Measurements from ENCODE around the gene CMTM5. TPM values are rescaled to one million over a fixed set of nuclear protein-coding genes. Genes with fewer than 3 reads are reported as not detected.

Gene CMTM5
- total RNA-seq: 1 to 10 TPM in 3 of 4 donors, under 1 TPM in 1; 0.36 to 1.4 (median 1.2) TPM
- polyA plus RNA-seq: 13.9 TPM
- long read RNA-seq, donor 1, partial matches to known transcripts: 0 of 35 reads
- long read RNA-seq, donor 1, other reads (novel, unspliced or antisense): 35 of 35 reads
- long read RNA-seq, donor 2, partial matches to known transcripts: 1 of 3 reads
- long read RNA-seq, donor 2, other reads (novel, unspliced or antisense): 0 of 3 reads
- long read RNA-seq, donor 3: 0 reads
- long read RNA-seq, donor 4: 0 reads

DNA sequence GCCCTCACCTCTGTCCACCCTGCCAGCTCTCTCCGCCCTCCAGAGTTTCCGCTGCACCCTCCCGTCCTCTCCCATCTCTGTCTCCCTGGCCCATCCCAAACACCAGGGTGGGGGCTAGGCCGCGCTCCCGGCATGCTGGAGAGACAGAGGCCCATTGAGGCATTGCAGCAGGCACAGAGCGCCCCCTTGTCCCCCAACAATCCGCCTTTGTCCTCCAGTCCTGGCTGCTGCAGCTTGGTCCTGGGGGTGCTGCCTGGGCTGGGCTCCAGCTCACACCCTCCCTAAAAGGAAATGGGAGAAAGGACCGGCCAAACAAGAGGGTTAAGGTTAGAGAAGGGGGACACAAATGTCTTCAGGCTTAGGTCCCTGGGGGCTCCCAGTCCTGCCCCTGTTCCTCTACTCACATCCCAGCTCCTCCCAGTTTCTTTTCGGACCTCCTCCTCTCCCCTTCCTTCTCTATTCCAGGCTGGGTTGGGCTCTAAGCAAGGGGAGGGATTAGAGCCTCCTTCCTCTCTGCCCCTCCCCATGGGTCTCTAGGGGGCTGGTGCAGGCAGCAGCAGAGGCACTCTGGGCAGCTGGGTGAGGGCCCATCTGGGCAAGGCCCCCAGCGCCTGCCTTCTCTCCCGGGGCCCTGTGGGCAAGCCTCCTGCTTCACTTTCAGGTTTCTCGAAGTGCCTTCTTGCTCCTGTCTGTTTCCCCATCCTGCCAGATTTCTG lies at the start of gene CMTM5:
TSS of gene CMTM5 (plus strand) at position 565 of the 716 bp plus-strand sequence. CDS start 206 bp downstream, outside the sequence.
- peak; percentile 57 to 80 (median 80) for DNase-seq
- 25% methylated on average over 13 of the region's 13 CpGs for WGBS
- Histone ChIP-seq H3K9me3 (ENCODE audit: control insufficient read depth, low read length) (no peaks in the 10 kb centered on the region), H3K27me3 (ENCODE audit: control insufficient read depth, insufficient read depth) (no peaks in the 10 kb centered on the region), H3K4me3 (ENCODE audit: low read length) (no peak within 1 kb of the TSS), H3K27ac (ENCODE audit: low read length) (no peak within 1 kb of the TSS), H3K4me1 (ENCODE audit: control insufficient read depth, insufficient read depth, low read length) (no peaks in the 10 kb centered on the region)
- ATAC-seq: peak; percentile 0 to 3
- intact Hi-C loops (cut with DNase I): loop anchor here in 2 of 4 donors (5.0 kb wide), 2 partner anchors 49 to 109 kb away; no protein-coding TSS in a partner anchor

DNA sequence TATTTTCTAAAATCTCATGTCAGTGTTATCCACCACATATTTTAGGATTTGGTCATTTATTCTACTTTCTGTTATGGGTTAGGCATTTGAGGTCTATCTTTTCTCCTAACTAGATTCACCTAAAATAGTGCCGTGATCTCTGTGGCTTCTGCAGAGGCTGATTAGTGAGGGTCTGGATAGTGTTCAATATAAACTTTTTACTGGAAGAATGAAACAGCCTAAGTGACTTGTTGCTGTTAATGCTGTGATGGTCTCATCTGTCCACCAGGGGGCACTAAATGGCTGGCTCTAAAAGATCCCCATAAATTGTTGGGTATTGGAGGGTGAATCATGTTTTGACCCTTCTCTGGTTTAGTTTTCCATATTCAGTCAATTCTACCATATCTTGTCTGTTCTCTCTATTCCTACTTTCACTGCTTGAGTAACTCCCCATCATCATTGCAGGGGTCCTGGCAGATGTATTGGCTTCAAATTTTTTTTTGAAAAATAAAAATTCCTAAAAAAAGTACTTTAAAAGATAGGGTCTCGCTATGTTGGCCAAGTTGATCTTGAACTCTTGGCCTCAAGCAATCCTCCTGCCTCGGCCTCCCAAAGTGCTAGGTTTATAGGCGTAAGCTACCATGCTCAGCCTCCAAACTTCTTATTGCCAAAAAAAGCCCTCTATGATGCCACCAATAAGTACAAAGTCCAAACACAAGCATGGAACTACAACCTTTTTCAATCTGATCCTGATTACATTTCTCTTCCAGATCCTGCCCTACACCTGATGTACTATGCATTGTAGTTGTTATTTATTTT lies 48.7 kb upstream of the CMTM5 start:
- ATAC-seq (peak; percentile 65 to 66), DNase-seq (peak; percentile 50 to 70 (median 63))
- no peaks in the 10 kb centered on the region for H3K27me3 ChIP-seq (ENCODE audit: control insufficient read depth, insufficient read depth)
- no peak overlapping the region for H3K27ac ChIP-seq (ENCODE audit: low read length)
- intact Hi-C loops (cut with DNase I): loop anchor here (5.0 to 10.0 kb wide), 7 partner anchors 49 to 237 kb away; partner anchors contain the start of genes AP1G2 (in 2 of the 4) and CMTM5 (in 1 of the 4)
- H3K4me3 ChIP-seq (ENCODE audit: low read length): no peak overlapping the region
- 38% methylated on average over 4 of the region's 4 CpGs for WGBS
- no peaks in the 10 kb centered on the region for H3K9me3 ChIP-seq (ENCODE audit: control insufficient read depth, low read length)
- H3K4me1 ChIP-seq (ENCODE audit: control insufficient read depth, insufficient read depth, low read length): no peaks in the 10 kb centered on the region

- WGBS: 81% methylated on average over 5 of the region's 5 CpGs
- intact Hi-C loops (cut with DNase I): no loop called here
- ATAC-seq (no peak), DNase-seq (no peak)
- no peak overlapping the region for H3K27ac ChIP-seq (ENCODE audit: low read length)
- H3K9me3 ChIP-seq (ENCODE audit: control insufficient read depth, low read length): no peaks in the 10 kb centered on the region
- H3K4me1 ChIP-seq (ENCODE audit: control insufficient read depth, insufficient read depth, low read length): no peaks in the 10 kb centered on the region
- no peaks in the 10 kb centered on the region for H3K27me3 ChIP-seq (ENCODE audit: control insufficient read depth, insufficient read depth)
- no peak overlapping the region for H3K4me3 ChIP-seq (ENCODE audit: low read length)
Measured at GRCh38 chr14:23335623-23336022, 41.2 kb upstream of the CMTM5 start.

- no peaks in the 10 kb centered on the region for H3K27me3 ChIP-seq (ENCODE audit: control insufficient read depth, insufficient read depth)
- WGBS: 76% methylated on average over 1 of the region's 1 CpG
- ATAC-seq: no peak
- H3K4me3 ChIP-seq (ENCODE audit: low read length): no peak overlapping the region
- no peaks in the 10 kb centered on the region for H3K9me3 ChIP-seq (ENCODE audit: control insufficient read depth, low read length)
- DNase-seq: no peak
- no peaks in the 10 kb centered on the region for H3K4me1 ChIP-seq (ENCODE audit: control insufficient read depth, insufficient read depth, low read length)
- no peak overlapping the region for H3K27ac ChIP-seq (ENCODE audit: low read length)
- intact Hi-C loops (cut with DNase I): no loop called here
Measured at GRCh38 chr14:23339506-23340268, 37.2 kb upstream of the CMTM5 start.

DNA sequence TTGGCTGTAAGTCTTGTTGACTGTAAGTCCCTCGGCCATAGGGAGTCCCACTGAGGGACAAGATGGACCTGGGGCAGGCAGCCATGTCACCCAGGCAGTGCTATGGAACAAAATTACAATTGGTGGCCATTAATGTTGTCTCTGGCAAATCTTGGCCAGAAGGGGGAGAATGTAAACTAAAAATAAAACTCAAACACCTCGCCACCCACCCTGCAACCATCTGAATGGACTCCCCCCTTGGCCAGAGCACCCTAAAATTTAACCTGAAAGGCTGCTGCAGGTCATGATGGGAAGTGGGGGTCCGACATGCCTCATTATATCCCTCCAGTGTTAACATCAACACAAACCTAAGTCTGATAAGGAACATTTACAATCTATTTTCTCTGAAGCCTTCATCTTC lies 32.4 kb upstream of the CMTM5 start:
- H3K4me1 ChIP-seq (ENCODE audit: control insufficient read depth, insufficient read depth, low read length): no peaks in the 10 kb centered on the region
- intact Hi-C loops (cut with DNase I): no loop called here
- ATAC-seq (no peak), DNase-seq (no peak)
- no peaks in the 10 kb centered on the region for H3K27me3 ChIP-seq (ENCODE audit: control insufficient read depth, insufficient read depth)
- no peak overlapping the region for H3K4me3 ChIP-seq (ENCODE audit: low read length)
- no peaks in the 10 kb centered on the region for H3K9me3 ChIP-seq (ENCODE audit: control insufficient read depth, low read length)
- H3K27ac ChIP-seq (ENCODE audit: low read length): no peak overlapping the region
- WGBS: 45% methylated on average over 3 of the region's 3 CpGs

GRCh38 chr14:23345987-23346692 lies 30.7 kb upstream of the CMTM5 start:
- H3K4me3 ChIP-seq (ENCODE audit: low read length): no peak overlapping the region
- H3K27me3 ChIP-seq (ENCODE audit: control insufficient read depth, insufficient read depth): no peaks in the 10 kb centered on the region
- H3K4me1 ChIP-seq (ENCODE audit: control insufficient read depth, insufficient read depth, low read length): no peaks in the 10 kb centered on the region
- DNase-seq (peak in 2 of 3 donors; percentile 35 to 63), ATAC-seq (peak; percentile 40 to 57)
- intact Hi-C loops (cut with DNase I): no loop called here
- H3K27ac ChIP-seq (ENCODE audit: low read length): no peak overlapping the region
- WGBS: 53% methylated on average over 13 of the region's 13 CpGs
- H3K9me3 ChIP-seq (ENCODE audit: control insufficient read depth, low read length): no peaks in the 10 kb centered on the region

GRCh38 chr14:23346693-23347405 lies 30.0 kb upstream of the CMTM5 start:
- DNase-seq (peak in 1 of 3 donors; percentile 63), ATAC-seq (peak; percentile 38 to 47)
- H3K4me1 ChIP-seq (ENCODE audit: control insufficient read depth, insufficient read depth, low read length): no peaks in the 10 kb centered on the region
- no peak overlapping the region for H3K4me3 ChIP-seq (ENCODE audit: low read length)
- no peaks in the 10 kb centered on the region for H3K9me3 ChIP-seq (ENCODE audit: control insufficient read depth, low read length)
- WGBS: 69% methylated on average over 27 of the region's 27 CpGs
- H3K27ac ChIP-seq (ENCODE audit: low read length): no peak overlapping the region
- intact Hi-C loops (cut with DNase I): no loop called here
- H3K27me3 ChIP-seq (ENCODE audit: control insufficient read depth, insufficient read depth): no peaks in the 10 kb centered on the region

GRCh38 chr14:23347406-23348296 lies 29.2 kb upstream of the CMTM5 start:
- ATAC-seq (no peak), DNase-seq (peak in 1 of 3 donors; percentile 23)
- H3K4me3 ChIP-seq (ENCODE audit: low read length): no peak overlapping the region
- no peaks in the 10 kb centered on the region for H3K4me1 ChIP-seq (ENCODE audit: control insufficient read depth, insufficient read depth, low read length)
- 92% methylated on average over 19 of the region's 19 CpGs for WGBS
- H3K9me3 ChIP-seq (ENCODE audit: control insufficient read depth, low read length): no peaks in the 10 kb centered on the region
- intact Hi-C loops (cut with DNase I): no loop called here
- H3K27me3 ChIP-seq (ENCODE audit: control insufficient read depth, insufficient read depth): no peaks in the 10 kb centered on the region
- H3K27ac ChIP-seq (ENCODE audit: low read length): no peak overlapping the region

- Histone ChIP-seq H3K9me3 (ENCODE audit: control insufficient read depth, low read length) (no peaks in the 10 kb centered on the region), H3K4me3 (ENCODE audit: low read length) (no peak overlapping the region), H3K27ac (ENCODE audit: low read length) (no peak overlapping the region), H3K4me1 (ENCODE audit: control insufficient read depth, insufficient read depth, low read length) (peaks cover 2% of the 10 kb centered on the region), H3K27me3 (ENCODE audit: control insufficient read depth, insufficient read depth) (no peaks in the 10 kb centered on the region)
- WGBS: 83% methylated on average over 6 of the region's 6 CpGs
- DNase-seq: peak in 1 of 3 donors; percentile 32
- intact Hi-C loops (cut with DNase I): no loop called here
- ATAC-seq: no peak
Measured at GRCh38 chr14:23348297-23348655, 28.6 kb upstream of the CMTM5 start.

All from right cardiac atrium (tissue), 5 donors.